Hepatocyte (in vitro differentiated cells): ENCODE results near the gene VGLL4. TPM values are rescaled to one million over a fixed set of nuclear protein-coding genes. Genes with fewer than 3 reads are reported as not detected.

Source experiments
- DNase-seq: peaks from one replicate; pipeline ENCODE4 v3.0.0-alpha.2; 2016; ENCODE audit warnings: low spot score
- H2AFZ ChIP-seq: fragments of 200-600 bp; sonication (generic); 2 replicates; pipeline ENCODE4 v1.6.0; 2016; ENCODE audit warnings: antibody characterized with exemption, mild to moderate bottlenecking
- H3K27ac ChIP-seq: fragments of 200-600 bp; sonication (generic); 2 replicates; pipeline ENCODE4 v1.5.1; 2016; ENCODE audit warnings: mild to moderate bottlenecking
- H3K27me3 ChIP-seq: fragments of 200-600 bp; sonication (generic); 2 replicates; pipeline ENCODE4 v1.6.1; 2016
- H3K36me3 ChIP-seq: fragments of 200-600 bp; sonication (generic); replicated peaks from 2 replicates; pipeline ENCODE4 v1.5.1; 2016; ENCODE audit warnings: low read depth; ENCODE audit not compliant: insufficient read depth
- H3K4me1 ChIP-seq: fragments of 200-600 bp; sonication (generic); 2 replicates; pipeline ENCODE4 v1.5.1; 2016; ENCODE audit warnings: mild to moderate bottlenecking, moderate library complexity; ENCODE audit not compliant: insufficient read depth
- H3K4me2 ChIP-seq: fragments of 200-600 bp; sonication (generic); 2 replicates; pipeline ENCODE4 v1.6.0; 2016
- H3K4me3 ChIP-seq: fragments of 200-600 bp; sonication (generic); 2 replicates; pipeline ENCODE4 v1.5.1; 2016; ENCODE audit warnings: mild to moderate bottlenecking
- H3K79me2 ChIP-seq: fragments of 200-600 bp; sonication (generic); 2 replicates; pipeline ENCODE4 v1.6.0; 2017; ENCODE audit warnings: mild to moderate bottlenecking
- H3K9me2 ChIP-seq: fragments of 200-600 bp; sonication (generic); replicated peaks from 2 replicates; pipeline ENCODE4 v1.6.0; 2017; ENCODE audit warnings: mild to moderate bottlenecking; ENCODE audit not compliant: insufficient read depth
- H3K9me3 ChIP-seq: fragments of 200-600 bp; sonication (generic); 2 replicates; pipeline ENCODE4 v1.5.1; 2016; ENCODE audit warnings: low read depth, mild to moderate bottlenecking
- H4K20me1 ChIP-seq: fragments of 200-600 bp; sonication (generic); 2 replicates; pipeline ENCODE4 v1.6.0; 2016; ENCODE audit warnings: mild to moderate bottlenecking; ENCODE audit not compliant: insufficient read depth, poor library complexity, severe bottlenecking
- EZH2 ChIP-seq: fragments of 200-600 bp; sonication (generic); IDR thresholded peaks from 2 replicates; pipeline ENCODE4 v1.6.1; 2016; ENCODE audit warnings: antibody characterized with exemption, mild to moderate bottlenecking, borderline replicate concordance
- EZH2phosphoT487 ChIP-seq: fragments of 200-600 bp; sonication (generic); IDR thresholded peaks from one replicate; pipeline ENCODE4 v1.6.1; 2018; ENCODE audit warnings: antibody characterized with exemption, mild to moderate bottlenecking, low read depth, moderate library complexity; ENCODE audit not compliant: unreplicated experiment, severe bottlenecking
- WGBS: methylation state at CpG from one replicate; pipeline ENCODE4 v1.1.6; 2016; ENCODE audit warnings: low lambda C conversion rate; ENCODE audit errors: missing lambda C conversion rate; 5-methylcytosine and 5-hydroxymethylcytosine counted together
- polyA plus RNA-seq: library from polyadenylated mRNA; unstranded; fragments of >200 nt; fragmentation: Nextera tagmentation; extraction: Ambion mirVana; gene quantifications from 2 replicates; pipeline ENCODE4 v1.2.1, GENCODE V29; 2016
- total RNA-seq: library from RNA; depleted of rRNA; stranded (reverse); fragments of >200 nt; gene quantifications from 2 replicates; pipeline ENCODE4 v1.2.3, GENCODE V29; 2014
- TF ChIP-seq, protein P1 (sequence below): fragments of 200-600 bp; sonication (generic); IDR thresholded peaks from 2 replicates; pipeline ENCODE4 v1.5.1; 2016; ENCODE audit warnings: antibody characterized with exemption, mild to moderate bottlenecking; ENCODE audit not compliant: poor library complexity

Gene VGLL4
- total and polyA plus RNA-seq, 2 experiments from 2014 or later, result 57.9 to 109 TPM

DNA sequence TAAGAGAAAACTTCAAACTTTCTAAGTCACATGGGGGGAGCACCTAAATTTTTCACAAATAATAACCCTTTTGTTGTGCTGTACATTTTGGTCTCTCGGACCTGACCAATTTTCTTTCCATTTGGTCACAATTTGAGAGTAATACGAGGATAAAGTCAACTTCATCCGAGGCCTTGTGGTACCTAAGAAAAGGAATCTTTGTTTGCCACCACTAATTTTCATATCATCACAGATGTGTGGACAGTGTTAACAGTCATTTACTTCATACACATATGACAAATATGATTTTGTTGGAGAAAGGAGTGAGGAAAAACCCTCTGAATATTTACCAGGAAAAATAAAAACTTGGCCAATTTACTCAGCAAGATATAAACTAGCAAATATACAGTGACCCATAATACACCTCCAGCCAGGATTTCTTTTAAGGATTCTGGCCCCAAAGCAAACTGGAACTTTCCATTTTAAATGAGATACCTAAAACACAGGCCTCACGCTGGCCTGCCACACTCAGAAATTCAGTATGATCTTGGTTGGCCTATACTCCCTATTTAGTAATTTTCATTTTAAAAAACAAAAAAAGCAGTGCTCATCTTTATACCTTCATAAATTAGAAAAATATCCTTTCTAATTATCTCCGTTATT, 40.7 kb downstream of the VGLL4 start:
- 90% methylated on average over 5 of the region's 5 CpGs for WGBS
- TF ChIP-seq EZH2phosphoT487 (no peak), EZH2 (no peak)
- TF ChIP-seq, protein P1, sequence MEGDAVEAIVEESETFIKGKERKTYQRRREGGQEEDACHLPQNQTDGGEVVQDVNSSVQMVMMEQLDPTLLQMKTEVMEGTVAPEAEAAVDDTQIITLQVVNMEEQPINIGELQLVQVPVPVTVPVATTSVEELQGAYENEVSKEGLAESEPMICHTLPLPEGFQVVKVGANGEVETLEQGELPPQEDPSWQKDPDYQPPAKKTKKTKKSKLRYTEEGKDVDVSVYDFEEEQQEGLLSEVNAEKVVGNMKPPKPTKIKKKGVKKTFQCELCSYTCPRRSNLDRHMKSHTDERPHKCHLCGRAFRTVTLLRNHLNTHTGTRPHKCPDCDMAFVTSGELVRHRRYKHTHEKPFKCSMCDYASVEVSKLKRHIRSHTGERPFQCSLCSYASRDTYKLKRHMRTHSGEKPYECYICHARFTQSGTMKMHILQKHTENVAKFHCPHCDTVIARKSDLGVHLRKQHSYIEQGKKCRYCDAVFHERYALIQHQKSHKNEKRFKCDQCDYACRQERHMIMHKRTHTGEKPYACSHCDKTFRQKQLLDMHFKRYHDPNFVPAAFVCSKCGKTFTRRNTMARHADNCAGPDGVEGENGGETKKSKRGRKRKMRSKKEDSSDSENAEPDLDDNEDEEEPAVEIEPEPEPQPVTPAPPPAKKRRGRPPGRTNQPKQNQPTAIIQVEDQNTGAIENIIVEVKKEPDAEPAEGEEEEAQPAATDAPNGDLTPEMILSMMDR, result no peak
- H4K20me1 ChIP-seq, result peaks cover 53% of the 10 kb centered on the region
- peak overlapping the region; percentile 90 for H3K27ac ChIP-seq
- no peaks in the 10 kb centered on the region for H3K9me3 ChIP-seq
- peak overlapping the region; percentile 65 for H3K4me2 ChIP-seq
- no peak overlapping the region for H3K4me3 ChIP-seq
- H3K27me3 ChIP-seq, result no peaks in the 10 kb centered on the region
- H2AFZ ChIP-seq, result no peak overlapping the region
- DNase-seq, result no peak
- no peaks in the 10 kb centered on the region for H3K9me2 ChIP-seq
- no peaks in the 10 kb centered on the region for H3K36me3 ChIP-seq
- H3K79me2 ChIP-seq, result peaks cover 87% of the 10 kb centered on the region
- peaks cover 45% of the 10 kb centered on the region for H3K4me1 ChIP-seq

DNA sequence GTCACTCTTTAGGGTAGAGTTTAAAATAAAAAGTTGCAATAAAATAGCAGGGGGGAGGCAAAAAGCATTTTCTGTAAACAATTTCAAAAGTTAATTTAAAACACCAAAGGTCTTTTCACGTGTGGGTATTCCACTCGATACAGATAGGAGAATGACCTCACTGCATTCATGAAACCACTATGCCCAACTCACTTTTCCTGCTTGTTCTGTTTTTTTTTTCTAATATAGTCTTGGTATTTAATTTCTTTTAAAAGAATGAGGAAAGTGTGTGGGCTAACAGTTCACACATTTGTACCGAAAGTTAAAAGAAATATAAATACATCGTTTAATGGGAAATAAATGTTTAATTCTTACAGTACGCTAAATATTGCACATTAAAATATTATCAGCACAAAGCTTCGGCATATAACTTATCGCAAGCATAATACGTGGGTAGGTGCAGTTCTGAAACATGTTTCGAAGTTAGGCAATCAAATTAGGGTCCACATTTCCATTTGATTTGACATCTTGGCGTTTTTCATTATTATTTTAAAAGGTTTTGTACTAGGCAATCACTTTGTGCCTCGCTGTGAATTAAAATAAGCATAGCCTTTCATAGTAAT, 41.4 kb downstream of the VGLL4 start:
- H3K27ac ChIP-seq, result peak overlapping the region; percentile 90
- H3K27me3 ChIP-seq, result no peaks in the 10 kb centered on the region
- H4K20me1 ChIP-seq, result peaks cover 48% of the 10 kb centered on the region
- H3K4me2 ChIP-seq, result peak overlapping the region; percentile 34
- no peaks in the 10 kb centered on the region for H3K9me2 ChIP-seq
- H3K9me3 ChIP-seq, result no peaks in the 10 kb centered on the region
- 81% methylated on average over 11 of the region's 11 CpGs for WGBS
- H3K4me1 ChIP-seq, result peaks cover 39% of the 10 kb centered on the region
- H2AFZ ChIP-seq, result no peak overlapping the region
- no peak for DNase-seq
- no peaks in the 10 kb centered on the region for H3K36me3 ChIP-seq
- no peak for TF ChIP-seq EZH2
- TF ChIP-seq EZH2phosphoT487, result no peak
- TF ChIP-seq, protein P1, result no peak
- H3K4me3 ChIP-seq, result no peak overlapping the region
- H3K79me2 ChIP-seq, result peaks cover 87% of the 10 kb centered on the region

DNA sequence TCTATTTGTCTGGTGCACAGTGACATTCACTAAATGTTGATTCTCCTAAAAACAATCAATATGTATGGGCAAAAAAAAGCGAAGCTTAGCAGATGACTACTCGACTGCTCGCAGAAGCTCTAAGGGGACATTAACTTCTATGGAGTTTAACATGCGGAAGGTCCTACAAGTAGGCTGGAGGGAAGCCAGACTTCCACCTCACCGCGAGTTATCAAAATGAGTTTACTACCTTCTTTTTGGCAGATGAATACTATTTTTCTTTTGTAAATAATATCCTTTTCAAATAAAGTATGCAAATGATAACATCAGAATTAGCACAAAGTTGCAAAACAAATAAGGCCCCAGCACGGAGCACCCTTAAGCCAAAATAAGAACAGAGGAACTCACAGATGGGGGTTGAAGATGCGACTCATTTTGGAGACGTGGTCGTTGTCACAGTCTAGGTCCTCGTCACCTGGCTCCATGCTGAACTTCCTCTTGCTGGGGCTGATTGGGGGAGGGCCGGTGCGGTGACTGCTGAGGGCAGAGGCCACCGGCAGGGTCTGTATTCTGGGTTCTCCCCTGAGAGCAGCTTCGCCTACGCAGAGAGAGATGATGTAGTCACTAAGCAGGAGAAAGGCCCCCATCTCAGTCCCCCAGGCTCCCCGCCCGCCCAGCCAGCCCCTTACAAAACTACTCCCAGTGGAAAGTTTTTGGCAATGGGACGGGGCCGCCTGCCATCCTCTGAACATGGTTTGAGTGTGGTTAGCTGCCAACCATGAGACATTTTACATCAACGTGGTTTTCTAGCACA, 42.1 kb downstream of the VGLL4 start:
- no peak overlapping the region for H2AFZ ChIP-seq
- peaks cover 88% of the 10 kb centered on the region for H3K79me2 ChIP-seq
- peak overlapping the region; percentile 34 for H3K4me2 ChIP-seq
- H3K4me1 ChIP-seq, result peaks cover 39% of the 10 kb centered on the region
- no peaks in the 10 kb centered on the region for H3K9me3 ChIP-seq
- peaks cover 42% of the 10 kb centered on the region for H4K20me1 ChIP-seq
- 68% methylated on average over 21 of the region's 21 CpGs for WGBS
- peak overlapping the region; percentile 90 for H3K27ac ChIP-seq
- no peaks in the 10 kb centered on the region for H3K27me3 ChIP-seq
- H3K4me3 ChIP-seq, result no peak overlapping the region
- H3K36me3 ChIP-seq, result no peaks in the 10 kb centered on the region
- no peaks in the 10 kb centered on the region for H3K9me2 ChIP-seq
- DNase-seq, result no peak
- TF ChIP-seq, protein P1, result no peak
- TF ChIP-seq EZH2phosphoT487, result no peak
- no peak for TF ChIP-seq EZH2
